Measurements from ENCODE around the gene TIMM13. TPM values are rescaled to one million over a fixed set of nuclear protein-coding genes. Genes with fewer than 3 reads are reported as not detected.
"Not testable (repeated sequence)": the region's sequence is repeated elsewhere in the genome, so short reads cannot be mapped to it uniquely, and the experiment has no call there.

The TIMM13 gene
- polyA plus RNA-seq, 6 donors from 2014 or later = 50.0 to 99.3 (median 70.8) TPM

GRCh38 chr19:2411709-2412108 is 15.7 kb downstream of the TIMM13 start:
- peaks cover 0 to 8% (median 2%) of the 10 kb centered on the region in 7 donors for H3K9me3 Mint-ChIP-seq
- no peak overlapping the region for H3K4me3 Mint-ChIP-seq
- H3K27ac Mint-ChIP-seq = peak overlapping the region in 1 of 6 donors; percentile 26
- no peaks in the 10 kb centered on the region for H3K4me1 Mint-ChIP-seq
- DNase-seq (no peak), ATAC-seq (ENCODE audit: low read depth in 2 of 2) (no peak)
- H3K36me3 Mint-ChIP-seq = peaks cover 0 to 7% of the 10 kb centered on the region in 2 donors
- H3K27me3 Mint-ChIP-seq = peaks cover 0 to 14% (median 10%) of the 10 kb centered on the region in 3 donors

GRCh38 chr19:2410023-2410422 is 17.4 kb downstream of the TIMM13 start:
- no peak overlapping the region for H3K27ac Mint-ChIP-seq
- H3K27me3 Mint-ChIP-seq = peaks cover 0 to 14% (median 10%) of the 10 kb centered on the region in 3 donors
- peaks cover 0 to 8% (median 2%) of the 10 kb centered on the region in 7 donors for H3K9me3 Mint-ChIP-seq
- DNase-seq (no peak), ATAC-seq (ENCODE audit: low read depth in 2 of 2) (no peak)
- peaks cover 0 to 7% of the 10 kb centered on the region in 2 donors for H3K36me3 Mint-ChIP-seq
- no peaks in the 10 kb centered on the region for H3K4me1 Mint-ChIP-seq
- no peak overlapping the region for H3K4me3 Mint-ChIP-seq

DNA sequence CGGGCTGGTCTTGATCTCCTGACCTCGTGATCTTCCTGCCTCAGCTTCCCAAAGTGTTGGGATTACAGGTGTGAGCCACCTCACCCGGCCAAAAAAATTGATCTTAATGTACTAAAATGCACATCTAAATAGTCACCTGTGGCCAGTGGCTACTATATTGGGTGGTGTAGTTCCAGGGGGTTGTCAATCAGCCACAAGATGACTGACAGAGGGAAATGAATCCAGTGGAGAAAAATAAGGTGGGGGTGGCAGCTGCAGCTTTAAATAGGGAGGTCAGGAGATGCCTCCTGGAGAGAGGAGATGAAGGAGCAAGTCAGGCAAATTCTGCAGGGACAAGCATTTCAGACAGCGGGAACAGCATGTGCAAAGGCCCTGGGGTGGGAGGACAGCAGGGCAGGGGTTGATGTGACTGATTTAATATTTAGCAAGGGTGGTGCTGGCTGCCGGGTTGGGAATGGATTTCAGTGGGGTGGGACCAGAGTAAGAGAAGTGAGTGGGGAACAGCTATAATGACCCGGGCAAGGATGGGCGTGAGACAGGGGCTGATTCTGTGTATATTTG is 18.0 kb downstream of the TIMM13 start:
- Mint-ChIP-seq H3K4me3 (peak overlapping the region in 2 of 8 donors; percentile 50 to 68), H3K4me1 (no peaks in the 10 kb centered on the region), H3K27me3 (peaks cover 0 to 14% (median 10%) of the 10 kb centered on the region in 3 donors), H3K9me3 (peaks cover 0 to 8% (median 2%) of the 10 kb centered on the region in 7 donors), H3K27ac (no peak overlapping the region), H3K36me3 (peaks cover 0 to 7% of the 10 kb centered on the region in 2 donors)
- ATAC-seq (ENCODE audit: low read depth in 2 of 2) (no peak), DNase-seq (no peak)

DNA sequence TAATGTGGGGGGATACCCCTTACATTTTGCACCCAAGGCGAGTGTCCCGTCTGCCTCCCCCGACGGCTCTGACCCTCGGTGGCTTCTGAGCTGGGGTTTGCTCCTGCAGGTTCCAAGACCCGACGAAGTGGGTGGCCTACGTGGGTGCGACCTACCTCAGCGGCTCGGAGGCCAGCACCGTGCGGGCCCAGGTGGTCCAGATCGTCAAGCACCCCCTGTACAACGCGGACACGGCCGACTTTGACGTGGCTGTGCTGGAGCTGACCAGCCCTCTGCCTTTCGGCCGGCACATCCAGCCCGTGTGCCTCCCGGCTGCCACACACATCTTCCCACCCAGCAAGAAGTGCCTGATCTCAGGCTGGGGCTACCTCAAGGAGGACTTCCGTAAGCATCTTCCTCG is 19.1 kb downstream of the TIMM13 start:
- DNase-seq = no peak
- Mint-ChIP-seq H3K27me3 (peaks cover 0 to 14% (median 10%) of the 10 kb centered on the region in 3 donors), H3K4me3 (no peak overlapping the region), H3K36me3 (peaks cover 0 to 7% of the 10 kb centered on the region in 2 donors), H3K9me3 (peaks cover 0 to 8% (median 2%) of the 10 kb centered on the region in 7 donors), H3K4me1 (no peaks in the 10 kb centered on the region), H3K27ac (no peak overlapping the region)
- ATAC-seq (ENCODE audit: low read depth in 2 of 2) = no peak

DNA sequence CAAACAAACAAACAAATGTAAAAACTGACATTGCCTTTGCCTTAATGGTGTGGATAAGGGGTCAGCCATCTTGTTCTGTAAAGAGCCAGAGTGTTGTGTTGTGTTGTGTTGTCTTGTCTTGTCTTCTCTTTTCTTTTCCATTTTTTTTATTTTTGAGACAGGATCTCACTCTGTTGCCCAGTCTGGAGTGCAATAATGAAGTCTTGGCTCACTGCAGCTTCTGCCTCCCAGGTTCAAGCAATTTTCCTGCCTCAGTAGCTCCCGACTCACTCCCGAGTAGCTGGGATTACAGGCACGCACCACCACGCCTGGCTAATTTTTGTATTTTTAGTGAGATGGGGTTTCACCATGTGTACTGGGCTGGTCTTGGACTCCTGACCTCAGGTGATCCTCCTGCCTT is 27.8 kb downstream of the TIMM13 start:
- peaks cover 0 to 2% (median 0%) of the 10 kb centered on the region in 7 donors for H3K9me3 Mint-ChIP-seq
- H3K27me3 Mint-ChIP-seq = no peaks in the 10 kb centered on the region
- DNase-seq (no peak), ATAC-seq (ENCODE audit: low read depth in 2 of 2) (no peak)
- H3K4me3 Mint-ChIP-seq = no peak overlapping the region
- H3K27ac Mint-ChIP-seq = no peak overlapping the region
- peaks cover 0 to 10% (median 0%) of the 10 kb centered on the region in 3 donors for H3K4me1 Mint-ChIP-seq
- H3K36me3 Mint-ChIP-seq = no peaks in the 10 kb centered on the region

DNA sequence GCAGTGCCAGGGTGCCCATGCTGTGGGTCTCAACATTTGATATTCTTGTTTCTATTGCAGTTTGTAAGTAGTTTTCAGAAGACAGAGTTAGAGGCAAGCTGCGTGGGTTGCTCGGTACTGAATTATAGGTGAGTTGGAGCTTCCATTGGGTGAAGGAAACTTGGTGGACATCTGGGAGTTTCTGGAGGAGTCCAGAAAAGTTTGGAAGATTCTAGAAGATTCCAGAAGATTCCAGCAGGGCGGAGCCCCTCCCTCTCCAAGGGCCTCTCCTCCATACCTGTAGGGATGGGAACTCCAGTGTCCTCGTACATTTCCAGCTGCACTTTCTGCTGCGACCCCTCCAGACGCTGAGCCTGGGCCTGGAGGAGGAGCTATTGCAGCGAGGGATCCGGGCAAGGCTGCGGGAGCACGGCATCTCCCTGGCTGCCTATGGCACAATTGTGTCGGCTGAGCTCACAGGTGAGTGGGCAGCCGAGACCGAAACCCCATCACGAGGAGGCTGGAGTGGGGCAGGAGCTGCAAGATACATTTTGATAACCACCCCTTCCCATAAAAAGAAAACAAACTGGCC is 28.6 kb downstream of the TIMM13 start:
- no peak overlapping the region for H3K27ac Mint-ChIP-seq

GRCh38 chr19:2397173-2397572 is 30.2 kb downstream of the TIMM13 start:
- peaks cover 4 to 17% (median 15%) of the 10 kb centered on the region in 3 donors for H3K4me1 Mint-ChIP-seq
- DNase-seq; H3K27ac Mint-ChIP-seq; H3K4me3 Mint-ChIP-seq; ATAC-seq (ENCODE audit: low read depth in 2 of 2); H3K36me3 Mint-ChIP-seq; H3K27me3 Mint-ChIP-seq; H3K9me3 Mint-ChIP-seq: not testable (repeated sequence)

More for the DNA sequence above, 28.6 kb downstream of the TIMM13 start:
- no peaks in the 10 kb centered on the region for H3K9me3 Mint-ChIP-seq
- H3K36me3 Mint-ChIP-seq = no peaks in the 10 kb centered on the region
- no peaks in the 10 kb centered on the region for H3K27me3 Mint-ChIP-seq
- ATAC-seq (ENCODE audit: low read depth in 2 of 2) = no peak
- no peak for DNase-seq
- H3K4me1 Mint-ChIP-seq = peaks cover 4 to 17% (median 4%) of the 10 kb centered on the region in 3 donors
- no peak overlapping the region for H3K4me3 Mint-ChIP-seq

DNA sequence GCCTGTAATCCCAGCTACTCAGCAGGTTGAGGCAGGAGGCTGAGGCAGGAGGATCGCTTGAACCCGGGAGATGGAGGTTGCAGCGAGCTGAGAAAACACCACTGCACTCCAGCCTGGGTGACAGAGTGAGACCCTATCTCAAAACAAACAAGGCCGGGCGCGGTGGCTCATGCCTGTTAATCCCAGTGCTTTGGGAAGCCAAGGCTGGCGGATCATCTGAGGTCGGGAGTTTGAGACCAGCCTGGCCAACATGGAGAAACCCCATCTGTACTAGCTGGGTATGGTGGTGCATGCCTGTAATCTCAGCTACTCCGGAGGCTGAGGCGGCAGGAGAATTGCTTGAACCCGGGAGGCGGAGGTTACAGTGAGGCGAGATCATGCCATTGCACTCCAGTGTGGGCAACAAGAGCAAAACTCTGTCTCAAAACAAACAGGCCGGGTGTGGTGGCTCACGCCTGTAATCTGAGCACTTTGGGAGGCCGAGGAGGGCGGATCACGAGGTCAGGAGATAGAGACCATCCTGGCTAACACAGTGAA is 32.0 kb downstream of the TIMM13 start:
- H3K36me3 Mint-ChIP-seq; DNase-seq; H3K9me3 Mint-ChIP-seq; H3K27me3 Mint-ChIP-seq; ATAC-seq (ENCODE audit: low read depth in 2 of 2): not testable (repeated sequence)
- peaks cover 9 to 24% (median 21%) of the 10 kb centered on the region in 3 donors for H3K4me1 Mint-ChIP-seq
- H3K27ac Mint-ChIP-seq = peak overlapping the region in 2 of 6 donors; percentile 36 to 39
- peak overlapping the region in 2 of 8 donors; percentile 25 to 88 for H3K4me3 Mint-ChIP-seq

DNA sequence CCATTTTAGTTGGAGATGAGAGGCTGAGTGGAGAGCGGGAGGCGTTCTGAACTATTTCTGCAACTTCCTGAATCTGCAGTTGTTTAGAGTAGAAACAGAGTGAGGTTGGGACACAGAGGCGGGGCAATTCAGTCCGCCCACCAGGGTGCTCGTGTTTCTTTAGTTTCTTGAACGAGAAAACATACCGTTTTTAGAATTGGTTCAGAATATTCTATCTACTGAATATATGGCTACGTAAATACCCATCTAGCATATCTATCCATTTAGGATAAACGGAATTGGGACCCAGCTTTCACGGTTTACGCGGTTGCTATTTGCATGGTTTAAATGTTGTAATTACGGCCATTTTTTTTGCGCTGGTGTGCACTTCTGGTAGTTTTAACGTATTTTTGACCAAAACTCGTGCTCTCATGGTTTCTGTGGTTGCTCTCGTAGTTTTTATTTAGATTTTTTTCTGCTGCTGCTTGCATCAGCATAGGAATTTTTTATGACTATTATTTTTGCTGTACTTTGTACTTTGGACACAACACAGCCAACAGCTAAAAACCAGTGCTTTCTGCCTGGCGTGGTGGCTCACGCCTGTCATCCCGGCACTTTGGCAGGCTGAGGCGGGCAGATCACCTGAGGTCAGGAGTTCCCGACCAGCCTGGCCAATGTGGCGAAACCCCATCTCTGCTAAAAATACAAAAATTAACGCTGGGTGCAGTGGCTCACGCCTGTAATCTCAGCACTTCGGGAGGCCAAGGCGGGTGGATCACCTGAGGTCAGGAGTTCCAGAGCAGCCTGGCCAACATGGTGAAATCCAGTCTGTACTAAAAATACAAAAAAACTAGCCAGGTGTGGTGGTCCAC is 32.7 kb downstream of the TIMM13 start:
- Mint-ChIP-seq H3K4me3 (peak overlapping the region in 7 of 8 donors; percentile 46 to 88 (median 81)), H3K36me3 (no peaks in the 10 kb centered on the region), H3K9me3 (peaks cover 0 to 1% (median 0%) of the 10 kb centered on the region in 7 donors), H3K4me1 (peaks cover 11 to 27% (median 23%) of the 10 kb centered on the region in 3 donors), H3K27me3 (peaks cover 0 to 4% (median 0%) of the 10 kb centered on the region in 3 donors), H3K27ac (peak overlapping the region in 4 of 6 donors; percentile 36 to 91 (median 74))
- ATAC-seq (ENCODE audit: low read depth in 2 of 2) = peak; percentile 75 to 76
- DNase-seq = peak; percentile 39

DNA sequence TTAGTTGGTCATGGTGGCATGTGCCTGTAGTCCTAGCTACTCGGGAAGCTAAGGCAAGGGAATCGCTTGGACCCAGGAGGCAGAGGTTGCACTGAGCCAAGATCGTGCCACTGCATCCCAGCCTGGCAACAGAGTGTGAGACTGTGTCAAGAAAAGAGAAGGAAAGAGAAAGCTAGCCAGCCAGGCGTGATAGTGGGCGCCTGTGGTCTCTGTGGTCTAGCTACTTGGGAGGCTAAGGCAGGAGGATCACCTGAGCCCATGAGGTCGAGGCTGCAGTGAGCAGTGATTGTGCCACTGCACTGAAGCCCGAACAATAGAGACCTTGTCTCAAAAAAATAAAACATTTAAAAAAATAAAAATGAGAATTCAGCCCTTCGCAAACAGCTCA is 33.3 kb downstream of the TIMM13 start:
- Mint-ChIP-seq H3K27me3 (peaks cover 0 to 4% (median 0%) of the 10 kb centered on the region in 3 donors), H3K4me1 (peaks cover 12 to 27% (median 25%) of the 10 kb centered on the region in 3 donors), H3K27ac (peak overlapping the region in 3 of 6 donors; percentile 61 to 91 (median 88)), H3K4me3 (peak overlapping the region in 7 of 8 donors; percentile 46 to 88 (median 81)), H3K9me3 (peaks cover 0 to 1% (median 0%) of the 10 kb centered on the region in 7 donors), H3K36me3 (no peaks in the 10 kb centered on the region)
- DNase-seq = peak; percentile 42
- peak in 1 of 2 donors; percentile 64 for ATAC-seq (ENCODE audit: low read depth in 2 of 2)

GRCh38 chr19:2392899-2393298 is 34.5 kb downstream of the TIMM13 start:
- DNase-seq; ATAC-seq (ENCODE audit: low read depth in 2 of 2); H3K36me3 Mint-ChIP-seq; H3K9me3 Mint-ChIP-seq; H3K27me3 Mint-ChIP-seq: not testable (repeated sequence)
- peak overlapping the region in 1 of 6 donors; percentile 60 for H3K27ac Mint-ChIP-seq
- H3K4me1 Mint-ChIP-seq = peaks cover 12 to 27% (median 25%) of the 10 kb centered on the region in 3 donors
- peak overlapping the region in 3 of 8 donors; percentile 13 to 59 (median 53) for H3K4me3 Mint-ChIP-seq

- H3K9me3 Mint-ChIP-seq = peaks cover 0 to 1% (median 0%) of the 10 kb centered on the region in 7 donors
- H3K4me1 Mint-ChIP-seq = peaks cover 12 to 27% (median 25%) of the 10 kb centered on the region in 3 donors
- H3K27me3 Mint-ChIP-seq = peaks cover 0 to 4% (median 0%) of the 10 kb centered on the region in 3 donors
- DNase-seq (no peak), ATAC-seq (ENCODE audit: low read depth in 2 of 2) (no peak)
- no peaks in the 10 kb centered on the region for H3K36me3 Mint-ChIP-seq
- peak overlapping the region in 1 of 8 donors; percentile 15 for H3K4me3 Mint-ChIP-seq
- H3K27ac Mint-ChIP-seq = peak overlapping the region in 1 of 6 donors; percentile 33
These were observed 35.0 kb downstream of the TIMM13 start for GRCh38 chr19:2392366-2392765.
